Measurements from ENCODE around the gene SLC1A2.

DNA sequence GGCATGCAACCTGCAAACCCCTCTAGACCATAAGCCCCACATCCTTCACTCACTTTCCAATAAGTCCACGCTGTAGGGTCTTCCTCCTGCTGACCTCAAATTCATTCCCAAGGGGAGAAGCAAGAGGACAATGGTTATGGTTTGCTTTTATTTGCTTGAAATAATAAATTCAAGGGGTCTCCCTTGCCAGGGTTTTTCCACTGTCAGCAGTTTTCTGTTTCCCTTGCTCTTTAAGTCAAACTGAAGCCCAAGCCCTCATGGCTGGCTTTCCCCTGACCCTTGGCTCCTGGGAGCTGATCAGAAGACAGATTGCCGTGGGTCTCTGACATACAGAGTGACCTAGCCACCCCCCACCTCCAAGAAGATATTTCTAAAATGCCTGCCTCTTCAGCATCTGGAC is 3.9 kb downstream of the SLC1A2 start:
- TF ChIP-seq POLR2A (IDR thresholded peaks at IDR 0.05) (no peak), CTCF (IDR thresholded peaks at IDR 0.05) (no peak)

All from heart left ventricle (tissue), 13 donors.